Measurements from ENCODE around the gene ANKMY1.

- TF ChIP-seq EZH2phosphoT487 (IDR thresholded peaks at IDR 0.05; ENCODE audit: insufficient read depth, low read depth) = no peak
- TF ChIP-seq EZH2 (IDR thresholded peaks at IDR 0.05; ENCODE audit: insufficient read depth, poor library complexity, severe bottlenecking) = no peak
Observed at GRCh38 chr2:240453461-240454105, 104.2 kb downstream of the ANKMY1 start.
